ENCODE measurements around the gene MX1.

DNA sequence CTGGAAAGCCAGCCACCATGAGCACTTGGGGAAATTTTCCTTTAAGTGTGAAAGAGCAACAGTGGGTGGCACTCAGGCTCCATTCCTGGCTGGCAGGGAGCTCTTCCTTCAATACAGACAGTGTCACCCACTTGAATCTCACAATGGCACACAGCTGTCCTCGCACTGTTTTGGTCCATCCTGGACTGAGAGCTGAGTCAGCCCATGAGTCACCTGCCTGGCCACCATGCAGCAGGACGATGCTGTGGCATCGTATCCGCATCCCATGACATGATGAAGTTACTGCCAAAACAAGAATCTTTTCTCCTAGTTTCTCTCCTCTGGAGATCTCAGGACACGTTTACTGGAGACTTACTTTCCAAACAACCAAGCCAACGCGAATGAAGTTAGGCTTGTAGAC, 75.9 kb downstream of the MX1 start:
- no peak for TF ChIP-seq POLR2A (IDR thresholded peaks at IDR 0.05; ENCODE audit: borderline replicate concordance, extremely low read depth, insufficient read depth, insufficient read length)
- TF ChIP-seq, protein P1, sequence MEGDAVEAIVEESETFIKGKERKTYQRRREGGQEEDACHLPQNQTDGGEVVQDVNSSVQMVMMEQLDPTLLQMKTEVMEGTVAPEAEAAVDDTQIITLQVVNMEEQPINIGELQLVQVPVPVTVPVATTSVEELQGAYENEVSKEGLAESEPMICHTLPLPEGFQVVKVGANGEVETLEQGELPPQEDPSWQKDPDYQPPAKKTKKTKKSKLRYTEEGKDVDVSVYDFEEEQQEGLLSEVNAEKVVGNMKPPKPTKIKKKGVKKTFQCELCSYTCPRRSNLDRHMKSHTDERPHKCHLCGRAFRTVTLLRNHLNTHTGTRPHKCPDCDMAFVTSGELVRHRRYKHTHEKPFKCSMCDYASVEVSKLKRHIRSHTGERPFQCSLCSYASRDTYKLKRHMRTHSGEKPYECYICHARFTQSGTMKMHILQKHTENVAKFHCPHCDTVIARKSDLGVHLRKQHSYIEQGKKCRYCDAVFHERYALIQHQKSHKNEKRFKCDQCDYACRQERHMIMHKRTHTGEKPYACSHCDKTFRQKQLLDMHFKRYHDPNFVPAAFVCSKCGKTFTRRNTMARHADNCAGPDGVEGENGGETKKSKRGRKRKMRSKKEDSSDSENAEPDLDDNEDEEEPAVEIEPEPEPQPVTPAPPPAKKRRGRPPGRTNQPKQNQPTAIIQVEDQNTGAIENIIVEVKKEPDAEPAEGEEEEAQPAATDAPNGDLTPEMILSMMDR (IDR thresholded peaks at IDR 0.05 in 2 of 3, conservative IDR thresholded peaks at IDR 0.05 in 1 of 3; ENCODE audit: borderline replicate concordance in 1 of 3, insufficient read depth in 1 of 3, low read depth in 2 of 3, low read length in 2 of 3) = no peak
- TF ChIP-seq POLR2AphosphoS5 (IDR thresholded peaks at IDR 0.05; ENCODE audit: low read depth, low read length) = no peak
- no peak for TF ChIP-seq EGR1 (IDR thresholded peaks at IDR 0.05; ENCODE audit: low read depth)
- TF ChIP-seq SIN3A (IDR thresholded peaks at IDR 0.05; ENCODE audit: low read depth) = no peak
- TF ChIP-seq EZH2phosphoT487 (IDR thresholded peaks at IDR 0.05; ENCODE audit: borderline replicate concordance) = no peak
- TF ChIP-seq EZH2 (IDR thresholded peaks at IDR 0.05) = no peak
- TF ChIP-seq, protein P2, sequence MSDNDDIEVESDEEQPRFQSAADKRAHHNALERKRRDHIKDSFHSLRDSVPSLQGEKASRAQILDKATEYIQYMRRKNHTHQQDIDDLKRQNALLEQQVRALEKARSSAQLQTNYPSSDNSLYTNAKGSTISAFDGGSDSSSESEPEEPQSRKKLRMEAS (IDR thresholded peaks at IDR 0.05) = no peak
- no peak for TF ChIP-seq FOSL1 (IDR thresholded peaks at IDR 0.05; ENCODE audit: low read depth)
- TF ChIP-seq JUND (IDR thresholded peaks at IDR 0.05) = no peak
- TF ChIP-seq ZFX (IDR thresholded peaks at IDR 0.05) = no peak
